PFSK-1 (cell line): ENCODE measurements around the gene EDC3.

Experiments
- SIN3A ChIP-seq: IDR thresholded peaks from 2 replicates; pipeline ENCODE4 v1.6.1; 2012; ENCODE audit warnings: mild to moderate bottlenecking, low read length, moderate library complexity, borderline replicate concordance; ENCODE audit not compliant: insufficient read depth
- TAF1 ChIP-seq: IDR thresholded peaks from 2 replicates; pipeline ENCODE4 v1.6.1; 2012; ENCODE audit warnings: low read length, control low read depth, borderline replicate concordance; ENCODE audit not compliant: insufficient read depth

DNA sequence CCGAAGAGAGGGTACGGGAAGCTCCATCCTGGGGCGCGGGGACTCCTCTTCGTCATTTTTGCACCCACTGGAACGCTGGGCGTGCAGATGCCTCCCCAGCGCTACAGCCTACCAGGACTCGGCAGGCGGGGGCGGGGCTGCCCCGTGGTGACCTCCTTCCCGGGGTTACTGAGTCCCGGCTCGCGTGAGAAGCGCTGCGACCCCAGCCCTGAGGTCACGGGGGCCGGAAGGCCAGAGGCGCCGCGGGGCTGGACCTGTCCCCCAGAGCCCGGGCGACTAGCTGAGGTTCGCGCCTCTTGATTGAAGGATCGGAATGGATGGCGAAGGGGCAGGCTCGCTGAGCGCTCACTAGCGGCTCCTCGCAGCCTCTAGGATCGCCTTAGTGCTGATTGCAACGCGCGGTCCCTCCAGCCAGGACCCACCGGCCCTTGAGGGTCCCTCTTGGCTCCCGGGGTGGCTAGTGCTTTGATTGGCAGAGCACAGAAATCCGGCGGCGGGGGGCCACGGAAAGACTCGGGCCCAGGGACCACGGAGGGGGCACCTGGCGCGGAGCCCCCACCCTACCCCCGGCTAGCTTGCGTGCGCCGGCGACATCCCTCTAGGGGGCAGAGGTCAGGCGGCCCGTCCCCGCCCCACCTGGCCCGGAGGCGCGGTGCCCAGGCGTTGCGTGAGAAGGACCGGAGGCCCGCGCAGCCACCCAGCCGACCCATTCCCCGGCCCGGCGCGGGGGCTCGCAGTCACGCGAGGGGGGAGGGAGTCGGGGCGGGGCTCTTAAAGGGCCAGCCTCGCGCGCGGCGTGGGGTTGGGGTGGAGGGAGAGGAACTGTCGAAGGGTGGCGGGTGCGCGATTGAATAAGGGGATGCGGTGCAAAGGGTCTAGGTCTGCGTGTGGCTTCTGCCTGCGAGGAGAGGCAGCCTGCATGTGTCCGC is 30.3 kb upstream of the EDC3 start:
- TF ChIP-seq SIN3A (no peak), TAF1 (no peak)
